HepG2 (cell line): ENCODE results near the gene GUK1. TPM values are rescaled to one million over a fixed set of nuclear protein-coding genes. Genes with fewer than 3 reads are reported as not detected.

ENCODE experiments used
- ATAC-seq: fragments of 200-7000 bp; cut with Tn5 transposase; 3 replicates; pipeline ENCODE4 v1.9.1; 2020; ENCODE audit warnings: mild to moderate bottlenecking, moderate library complexity
- BruUV-seq: library from RNA; stranded (reverse); fragments of 400-500 nt; replicated peaks from 2 replicates; lab custom pipeline; 2021; lab: Mats Ljungman, UMichigan
- CTCF ChIA-PET: fragments of 300-600 bp; formaldehyde crosslinking; extraction: SDS; loops from one replicate; lab custom pipeline; 2021; ENCODE audit warnings: low total read pairs, inconsistent platforms, low intra/inter-chr PET ratio; lab: Yijun Ruan, JAX
- POLR2A ChIA-PET: fragments of 350-600 bp; sonication (Branson Sonifier 250); formaldehyde crosslinking; loops from one replicate; lab custom pipeline; 2020; ENCODE audit warnings: antibody characterized with exemption, inconsistent platforms; lab: Yijun Ruan, JAX
- DNase-seq: peaks from one replicate; pipeline ENCODE4 v3.0.0-alpha.2; 2015; ENCODE audit warnings: low spot score
- FAIRE-seq: peaks from 3 replicates; lab custom pipeline; 2011; peaks lifted over from hg19 to GRCh38; lab: Jason Lieb, UNC
- H2AFZ ChIP-seq: one replicate; pipeline ENCODE4 v1.6.1; 2011; ENCODE audit warnings: low read length, inconsistent platforms
- H3K27ac ChIP-seq: fragments of 300-600 bp; 3 replicates; pipeline ENCODE4 v1.8.0; 2011; ENCODE audit warnings: mixed run types, mild to moderate bottlenecking, mixed read lengths, low read length, inconsistent platforms; ENCODE audit not compliant: insufficient read depth; ENCODE audit errors: extremely low read length
- H3K27me3 ChIP-seq, 2 experiments: fragments of 200-600 bp in 1 of 2; 2 replicates in 1 of 2; 3 replicates in 1 of 2; pipeline versions ENCODE4 v1.6.0 to v1.8.0; 2011; ENCODE audit warnings: low read length in 2 of 2, mild to moderate bottlenecking in 2 of 2, moderate library complexity in 2 of 2, inconsistent platforms in 1 of 2; ENCODE audit not compliant: insufficient read depth in 2 of 2, control insufficient read depth in 1 of 2
- H3K36me3 ChIP-seq, 2 experiments: fragments of 200-600 bp in 1 of 2; replicated peaks in 1 of 2; 2 replicates in 1 of 2; 3 replicates in 1 of 2; pipeline versions ENCODE4 v1.5.1 to v1.8.0; 2011; ENCODE audit warnings: low read length in 2 of 2, inconsistent platforms in 1 of 2; ENCODE audit not compliant: insufficient read depth in 2 of 2, control insufficient read depth in 1 of 2
- H3K4me1 ChIP-seq: 2 replicates; pipeline ENCODE4 v1.5.1; 2012; ENCODE audit warnings: low read length, inconsistent platforms; ENCODE audit not compliant: insufficient read depth
- H3K4me2 ChIP-seq: 2 replicates; pipeline ENCODE4 v1.6.0; 2011; ENCODE audit warnings: low read depth, low read length, inconsistent platforms
- H3K4me3 ChIP-seq, 3 experiments: fragments of 200-600 bp in 1 of 3; sonication (generic), shearing (Covaris generic) in 1 of 3; replicated peaks in 1 of 3; 2 replicates each; pipeline ENCODE4 v1.5.1; 2011 to 2016; ENCODE audit warnings: low read length in 3 of 3, inconsistent platforms in 2 of 3, low read depth in 2 of 3, mild to moderate bottlenecking in 2 of 3, control low read depth in 1 of 3, mixed read lengths in 1 of 3; ENCODE audit not compliant: insufficient read depth in 1 of 3
- H3K79me2 ChIP-seq: one replicate; pipeline ENCODE4 v1.6.1; 2011; ENCODE audit warnings: low read length, inconsistent platforms; ENCODE audit not compliant: insufficient read depth
- H3K9ac ChIP-seq: 2 replicates; pipeline ENCODE4 v1.6.0; 2011; ENCODE audit warnings: mild to moderate bottlenecking, low read depth, low read length, inconsistent platforms; ENCODE audit not compliant: insufficient read depth
- H3K9me3 ChIP-seq: 2 replicates; pipeline ENCODE4 v1.5.1; 2012; ENCODE audit warnings: mild to moderate bottlenecking, low read length
- H4K20me1 ChIP-seq: 2 replicates; pipeline ENCODE4 v1.6.0; 2011; ENCODE audit warnings: inconsistent platforms, mild to moderate bottlenecking, low read length, moderate library complexity; ENCODE audit not compliant: insufficient read depth
- GATAD2A ChIP-seq: IDR thresholded peaks from 2 replicates; pipeline ENCODE4 v1.6.1; 2016
- GPBP1L1 ChIP-seq: sonication (generic); formaldehyde crosslinking; IDR thresholded peaks from 2 replicates; pipeline ENCODE4 v1.5.0; 2020; ENCODE audit warnings: mild to moderate bottlenecking, missing genetic modification reagents
- HOMEZ ChIP-seq: IDR thresholded peaks from 2 replicates; pipeline ENCODE4 v1.6.1; 2016; ENCODE audit warnings: low read depth
- IKZF4 ChIP-seq: sonication (generic); formaldehyde crosslinking; IDR thresholded peaks from 2 replicates; pipeline ENCODE4 v1.5.1; 2020; ENCODE audit warnings: borderline replicate concordance, mild to moderate bottlenecking, low read depth, missing genetic modification reagents; ENCODE audit errors: not compliant biosample characterization
- KDM5B ChIP-seq: sonication (generic); formaldehyde crosslinking; IDR thresholded peaks from 2 replicates; pipeline ENCODE4 v1.4.0; 2020; ENCODE audit warnings: missing genetic modification reagents, mild to moderate bottlenecking, borderline replicate concordance
- RAD21 ChIP-seq: fragments of 450-650 bp; formaldehyde crosslinking; IDR thresholded peaks from 2 replicates; pipeline ENCODE4 v1.5.0; 2020; ENCODE audit warnings: mild to moderate bottlenecking
- SUZ12 ChIP-seq: fragments of 150-350 bp; IDR thresholded peaks from 2 replicates; pipeline ENCODE4 v1.6.1; 2014; ENCODE audit warnings: low read depth, low read length
- ZNF891 ChIP-seq: sonication (generic); formaldehyde crosslinking; IDR thresholded peaks from 2 replicates; pipeline ENCODE4 v1.5.0; 2020; ENCODE audit warnings: mild to moderate bottlenecking, missing genetic modification reagents
- WGBS: methylation state at CpG from one replicate; pipeline ENCODE4 v1.1.6; 2017; ENCODE audit warnings: low lambda C conversion rate; 5-methylcytosine and 5-hydroxymethylcytosine counted together
- in situ Hi-C: cut with HindIII; loops from 2 replicates; pipeline ENCODE4 v1.10.0; 2017; ENCODE audit warnings: low pct_unique_long_range_greater_than_20kb; ENCODE audit not compliant: extremely low pct_ligation_motif_present
- intact Hi-C: fragments of 100-400 bp; cut with micrococcal nuclease; formaldehyde crosslinking; loops from one replicate; pipeline ENCODE4 v1.10.0; 2022; ENCODE audit not compliant: unreplicated experiment
- polyA plus RNA-seq, 8 experiments: library from polyadenylated mRNA; depleted of rRNA in 3 of 8; stranded (reverse) in 7 of 8; unstranded in 1 of 8; fragments of >200 nt; fragmentation: Illumina TruSeq in 4 of 8; extraction: Trizol in 4 of 8; gene quantifications; 2 replicates each; pipeline versions ENCODE4 v1.2.1 to v1.2.3, GENCODE V29; 2011 to 2016; ENCODE audit warnings: low read depth in 4 of 8, missing spikeins in 1 of 8, mixed read lengths in 1 of 8; ENCODE audit not compliant: insufficient read depth in 1 of 8
- total RNA-seq, 5 experiments: library from RNA; depleted of rRNA; stranded (reverse); fragments of >200 nt; fragmentation: Illumina TruSeq; extraction: Trizol; gene quantifications; 2 replicates each; pipeline ENCODE4 v1.2.3, GENCODE V29; 2016; ENCODE audit warnings: low read depth in 1 of 5
- TF ChIP-seq, protein P1 (sequence below): sonication (generic); formaldehyde crosslinking; IDR thresholded peaks from 2 replicates; pipeline ENCODE4 v1.4.0; 2020; ENCODE audit warnings: mild to moderate bottlenecking, missing genetic modification reagents
- TF ChIP-seq, protein P2 (sequence below): sonication (generic); formaldehyde crosslinking; IDR thresholded peaks from 2 replicates; pipeline ENCODE4 v1.4.0; 2020; ENCODE audit warnings: missing genetic modification reagents
- TF ChIP-seq, protein P3 (sequence below): sonication (generic); formaldehyde crosslinking; IDR thresholded peaks from 2 replicates; pipeline ENCODE4 v1.9.0; 2021; ENCODE audit warnings: missing genetic modification reagents, mild to moderate bottlenecking, borderline replicate concordance

The GUK1 gene
- total and polyA plus RNA-seq, 2 of the 13 experiments (the other 11 are each of a cell fraction or from before 2014, with no cell fraction given): 116 to 154 TPM

GRCh38 chr1:228134591-228134990 is 5.5 kb upstream of the GUK1 start:
- BruUV-seq: no TSS peak
- CTCF ChIA-PET: no interaction called here
- TF ChIP-seq SUZ12: no peak
- no peak for TF ChIP-seq HOMEZ
- TF ChIP-seq IKZF4: no peak
- no peak for TF ChIP-seq ZNF891 (CRISPR knock-in tag)
- TF ChIP-seq, all 625 proteins: peak for 0
- Histone ChIP-seq H3K9me3 (no peaks in the 10 kb centered on the region), H2AFZ (no peak overlapping the region), H3K27ac (no peak overlapping the region), H3K4me3 (no peak overlapping the region), H3K4me1 (peaks cover 9% of the 10 kb centered on the region), H3K4me2 (no peak overlapping the region), H3K9ac (no peak overlapping the region), H3K79me2 (no peaks in the 10 kb centered on the region), H3K27me3 (peaks cover 0 to 8% of the 10 kb centered on the region in 2 experiments; a peak in 2 of 5 replicates), H3K36me3 (no peaks in the 10 kb centered on the region), H4K20me1 (no peaks in the 10 kb centered on the region)
- in situ Hi-C loops: no loop called here
- 34% methylated on average over 11 of the region's 12 CpGs for WGBS
- POLR2A ChIA-PET: interaction anchor here (1.1 kb wide), 1 partner anchor 31 kb away, joined by 3 read pairs; the partner anchor contains the start of gene IBA57
- intact Hi-C loops: no loop called here
- FAIRE-seq (no peak), DNase-seq (no peak), ATAC-seq (no peak)

DNA sequence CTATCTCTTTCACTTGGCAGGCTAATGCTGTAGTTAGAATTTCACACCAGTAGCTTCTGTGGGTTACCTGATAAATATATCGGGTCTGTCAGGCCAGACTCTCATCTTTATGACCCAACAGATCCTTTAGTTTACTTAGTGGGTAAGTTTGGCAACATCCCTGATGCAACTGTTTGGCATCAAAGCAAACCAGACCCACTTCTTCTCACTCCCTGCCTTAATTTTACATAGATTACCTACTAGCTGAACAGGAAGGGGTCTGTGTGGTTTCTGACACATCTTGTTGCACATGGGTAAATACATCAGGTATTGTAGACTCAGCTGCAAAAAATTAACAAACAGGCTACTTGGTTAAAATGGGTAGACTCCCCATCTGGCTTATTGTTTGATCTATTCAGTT is 3.2 kb upstream of the GUK1 start:
- no peaks in the 10 kb centered on the region; the same call in 1 of the 2 replicates for H4K20me1 ChIP-seq
- intact Hi-C loops: no loop called here
- BruUV-seq: no TSS peak
- H3K9me3 ChIP-seq: no peaks in the 10 kb centered on the region
- H3K4me1 ChIP-seq: peaks cover 13% of the 10 kb centered on the region
- no peak overlapping the region for H3K27ac ChIP-seq
- in situ Hi-C loops: loop anchor here (5.0 kb wide), 1 partner anchor 40 kb away; no protein-coding TSS in a partner anchor
- no peak overlapping the region for H3K4me3 ChIP-seq
- 0% methylated on average over 1 of the region's 1 CpG for WGBS
- no peak overlapping the region for H2AFZ ChIP-seq
- FAIRE-seq: no peak
- peaks cover 15% of the 10 kb centered on the region for H3K79me2 ChIP-seq
- H3K4me2 ChIP-seq: no peak overlapping the region
- DNase-seq: no peak
- ATAC-seq: no peak
- H3K36me3 ChIP-seq: no peaks in the 10 kb centered on the region
- peaks cover 0 to 8% of the 10 kb centered on the region in 2 experiments; a peak in 2 of 5 replicates for H3K27me3 ChIP-seq
- ChIA-PET POLR2A (interaction anchor here (5.6 kb wide), 1 partner anchor 29 kb away, joined by 38 read pairs; the partner anchor contains the start of gene IBA57), CTCF (no interaction called here)
- no peak overlapping the region for H3K9ac ChIP-seq
- TF ChIP-seq, protein P1, sequence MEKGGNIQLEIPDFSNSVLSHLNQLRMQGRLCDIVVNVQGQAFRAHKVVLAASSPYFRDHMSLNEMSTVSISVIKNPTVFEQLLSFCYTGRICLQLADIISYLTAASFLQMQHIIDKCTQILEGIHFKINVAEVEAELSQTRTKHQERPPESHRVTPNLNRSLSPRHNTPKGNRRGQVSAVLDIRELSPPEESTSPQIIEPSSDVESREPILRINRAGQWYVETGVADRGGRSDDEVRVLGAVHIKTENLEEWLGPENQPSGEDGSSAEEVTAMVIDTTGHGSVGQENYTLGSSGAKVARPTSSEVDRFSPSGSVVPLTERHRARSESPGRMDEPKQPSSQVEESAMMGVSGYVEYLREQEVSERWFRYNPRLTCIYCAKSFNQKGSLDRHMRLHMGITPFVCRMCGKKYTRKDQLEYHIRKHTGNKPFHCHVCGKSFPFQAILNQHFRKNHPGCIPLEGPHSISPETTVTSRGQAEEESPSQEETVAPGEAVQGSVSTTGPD (CRISPR knock-in tag): no peak
- TF ChIP-seq RAD21 (CRISPR knock-in tag) (no peak), GATAD2A (CRISPR knock-in tag) (0 out of 2 replicates have a peak, but pooled peaks have one; percentile 12), GPBP1L1 (no peak), KDM5B (CRISPR knock-in tag) (no peak)
- TF ChIP-seq, protein P2, sequence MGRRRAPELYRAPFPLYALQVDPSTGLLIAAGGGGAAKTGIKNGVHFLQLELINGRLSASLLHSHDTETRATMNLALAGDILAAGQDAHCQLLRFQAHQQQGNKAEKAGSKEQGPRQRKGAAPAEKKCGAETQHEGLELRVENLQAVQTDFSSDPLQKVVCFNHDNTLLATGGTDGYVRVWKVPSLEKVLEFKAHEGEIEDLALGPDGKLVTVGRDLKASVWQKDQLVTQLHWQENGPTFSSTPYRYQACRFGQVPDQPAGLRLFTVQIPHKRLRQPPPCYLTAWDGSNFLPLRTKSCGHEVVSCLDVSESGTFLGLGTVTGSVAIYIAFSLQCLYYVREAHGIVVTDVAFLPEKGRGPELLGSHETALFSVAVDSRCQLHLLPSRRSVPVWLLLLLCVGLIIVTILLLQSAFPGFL (CRISPR knock-in tag): no peak
- TF ChIP-seq, protein P3, sequence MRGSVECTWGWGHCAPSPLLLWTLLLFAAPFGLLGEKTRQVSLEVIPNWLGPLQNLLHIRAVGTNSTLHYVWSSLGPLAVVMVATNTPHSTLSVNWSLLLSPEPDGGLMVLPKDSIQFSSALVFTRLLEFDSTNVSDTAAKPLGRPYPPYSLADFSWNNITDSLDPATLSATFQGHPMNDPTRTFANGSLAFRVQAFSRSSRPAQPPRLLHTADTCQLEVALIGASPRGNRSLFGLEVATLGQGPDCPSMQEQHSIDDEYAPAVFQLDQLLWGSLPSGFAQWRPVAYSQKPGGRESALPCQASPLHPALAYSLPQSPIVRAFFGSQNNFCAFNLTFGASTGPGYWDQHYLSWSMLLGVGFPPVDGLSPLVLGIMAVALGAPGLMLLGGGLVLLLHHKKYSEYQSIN (CRISPR knock-in tag): no peak
